Midbrain (tissue), 1 donor: Measurements from ENCODE around the gene YIF1B.
"Not testable (repeated sequence)": the region's sequence is repeated elsewhere in the genome, so short reads cannot be mapped to it uniquely, and the experiment has no call there.

Source experiments
- DNase-seq: peaks from one replicate; lab custom pipeline; 2025; lab: John Stamatoyannopoulos, UW

Gene YIF1B, protein sequence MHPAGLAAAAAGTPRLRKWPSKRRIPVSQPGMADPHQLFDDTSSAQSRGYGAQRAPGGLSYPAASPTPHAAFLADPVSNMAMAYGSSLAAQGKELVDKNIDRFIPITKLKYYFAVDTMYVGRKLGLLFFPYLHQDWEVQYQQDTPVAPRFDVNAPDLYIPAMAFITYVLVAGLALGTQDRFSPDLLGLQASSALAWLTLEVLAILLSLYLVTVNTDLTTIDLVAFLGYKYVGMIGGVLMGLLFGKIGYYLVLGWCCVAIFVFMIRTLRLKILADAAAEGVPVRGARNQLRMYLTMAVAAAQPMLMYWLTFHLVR

GRCh38 chr19:38315657-38316476, at the start of gene YIF1B:
Gene YIF1B, minus strand, starts transcription at chr19:38315947. Its CDS starts 30 bp downstream, at chr19:38315917.
- peak; percentile 96 for DNase-seq

DNA sequence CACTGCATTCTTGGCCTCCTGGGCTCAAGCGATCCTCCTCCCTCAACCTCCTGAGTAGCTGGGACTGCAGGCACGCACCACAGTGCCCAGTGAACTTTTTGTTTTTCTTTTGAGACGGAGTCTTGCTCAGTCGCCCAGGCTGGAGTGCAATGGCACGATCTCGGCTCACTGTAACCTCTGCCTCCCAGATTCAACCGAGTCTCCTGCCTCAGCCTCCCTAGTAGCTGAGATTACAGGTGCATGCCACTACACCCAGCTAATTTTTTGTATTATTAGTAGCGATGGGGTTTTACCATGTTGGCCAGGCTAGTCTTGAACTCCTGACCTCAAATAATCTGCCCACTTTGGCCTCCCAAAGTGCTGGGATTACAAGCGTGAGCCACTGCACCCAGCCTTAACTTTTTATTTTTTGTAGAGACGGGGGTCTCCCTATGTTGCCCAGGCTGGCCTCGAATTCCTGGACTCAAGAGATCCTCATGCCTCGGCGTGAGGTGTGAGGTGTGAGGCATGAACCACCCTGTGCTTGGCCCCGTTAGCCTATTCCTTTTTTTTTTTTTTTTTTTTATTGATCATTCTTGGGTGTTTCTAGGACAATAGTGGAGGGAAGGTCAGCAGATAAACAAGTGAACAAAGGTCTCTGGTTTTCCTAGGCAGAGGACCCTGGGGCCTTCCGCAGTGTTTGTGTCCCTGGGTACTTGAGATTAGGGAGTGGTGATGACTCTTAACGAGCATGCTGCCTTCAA, 47.4 kb upstream of the YIF1B start:
- DNase-seq = not testable (repeated sequence)

GRCh38 chr19:38362076-38362945, 46.6 kb upstream of the YIF1B start:
- no peak for DNase-seq

GRCh38 chr19:38361633-38362075, 45.9 kb upstream of the YIF1B start:
- peak; percentile 21 for DNase-seq

DNA sequence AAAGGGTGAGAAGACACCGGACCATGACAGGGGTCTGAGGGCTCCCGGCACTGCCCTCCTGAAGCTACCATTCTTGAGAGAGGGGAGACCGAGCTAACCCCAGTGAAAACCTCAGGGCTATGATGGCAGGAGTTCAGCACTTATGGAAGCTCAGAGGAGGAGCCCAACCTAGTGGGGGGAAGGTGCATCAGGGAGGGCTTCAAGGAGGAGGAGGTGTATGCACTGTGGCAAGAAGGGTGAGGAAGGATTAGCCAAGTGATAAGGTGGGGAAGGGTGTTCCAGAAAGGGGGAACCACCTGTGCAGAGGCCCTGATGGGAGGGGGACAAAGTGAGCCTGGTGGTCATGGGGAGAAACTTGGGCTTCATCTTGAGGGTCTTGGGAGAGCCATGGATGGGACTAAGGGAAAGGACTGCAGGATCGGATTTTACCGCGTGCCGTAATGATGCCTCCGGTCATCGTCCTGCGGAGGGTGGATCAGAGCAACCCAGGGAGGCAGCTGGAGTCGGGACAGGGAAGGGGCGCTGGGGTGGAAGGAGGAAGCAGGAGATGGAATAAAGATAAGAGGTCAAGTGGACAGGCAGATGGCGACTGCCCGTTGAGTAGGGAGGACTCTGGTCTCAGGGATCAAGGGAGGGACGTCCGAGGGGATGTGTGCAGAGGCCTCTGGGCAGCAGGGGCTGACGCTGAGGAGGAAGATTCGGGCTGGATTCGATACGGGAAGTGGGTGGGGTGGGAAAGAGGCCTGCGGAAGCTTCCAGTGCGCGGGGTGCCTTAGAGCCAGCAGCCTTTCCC, 45.3 kb upstream of the YIF1B start:
- no peak for DNase-seq

DNA sequence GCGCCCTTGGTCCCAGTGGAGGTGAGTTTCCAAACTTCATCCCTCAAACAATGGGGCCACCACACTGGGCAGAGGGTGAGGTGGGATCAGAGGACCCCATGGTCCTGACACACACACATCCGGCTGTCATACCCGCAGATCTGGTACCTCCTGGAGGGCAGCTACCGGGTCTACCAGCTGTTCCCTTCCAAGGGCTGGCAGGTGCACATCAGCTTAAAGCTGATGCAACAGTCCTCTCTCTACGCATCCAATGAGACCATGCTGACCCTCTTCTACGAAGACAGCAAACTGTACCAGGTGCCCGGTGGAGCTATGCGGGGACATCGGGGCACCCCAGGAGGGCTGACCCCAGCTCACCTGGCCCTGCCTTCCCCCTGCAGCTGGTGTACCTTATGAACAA, 44.6 kb upstream of the YIF1B start:
- no peak for DNase-seq

- no peak for DNase-seq
Observed at GRCh38 chr19:38359242-38360021, 43.7 kb upstream of the YIF1B start.

GRCh38 chr19:38358071-38358470, 42.3 kb upstream of the YIF1B start:
- no peak for DNase-seq

DNA sequence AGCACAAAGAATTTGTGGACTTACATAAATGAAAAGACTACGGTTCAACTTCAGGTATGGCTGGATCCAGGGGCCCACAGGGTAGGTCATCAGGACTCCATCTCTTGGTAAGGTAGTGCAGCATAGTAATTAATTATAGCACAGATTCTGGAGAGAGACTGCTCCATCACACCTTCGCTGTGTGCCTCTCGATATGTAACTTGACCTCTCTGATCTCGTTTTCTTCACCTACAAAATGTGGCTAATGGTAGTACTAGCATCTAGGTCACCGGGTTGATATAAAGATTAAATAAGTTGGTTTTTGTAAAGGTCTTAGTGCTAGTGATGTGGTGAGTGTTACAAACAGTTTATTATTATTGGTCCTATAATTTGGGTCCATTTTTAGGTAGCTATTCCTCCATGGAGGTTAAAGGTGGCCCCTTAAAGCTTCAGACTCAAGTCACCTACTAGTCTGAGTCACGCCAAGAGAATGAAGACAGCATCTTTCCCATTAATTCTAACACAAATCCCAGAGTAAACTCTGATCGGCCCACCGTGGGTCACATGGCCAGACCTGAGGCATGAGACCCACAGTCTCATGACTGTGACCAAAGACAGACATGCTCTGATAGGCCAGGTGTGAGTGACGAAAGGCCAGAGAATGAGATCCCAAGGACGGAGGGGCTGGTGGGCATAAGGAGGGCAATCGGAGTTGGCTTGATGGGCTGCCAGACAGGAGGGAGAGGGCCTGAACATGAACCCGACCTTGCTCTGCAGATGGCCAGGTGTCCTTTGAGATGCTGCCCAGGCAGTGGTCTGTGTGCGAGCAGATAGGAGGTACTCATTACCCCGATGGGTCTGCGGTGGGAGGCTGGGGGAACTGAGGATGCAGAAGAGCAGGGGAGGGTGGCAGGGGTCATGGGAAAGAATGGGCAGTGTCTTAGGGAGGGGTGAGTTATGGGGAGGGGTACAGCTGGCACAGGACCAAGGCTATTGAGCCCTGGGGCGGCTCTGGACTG, 40.3 kb upstream of the YIF1B start:
- no peak for DNase-seq

DNA sequence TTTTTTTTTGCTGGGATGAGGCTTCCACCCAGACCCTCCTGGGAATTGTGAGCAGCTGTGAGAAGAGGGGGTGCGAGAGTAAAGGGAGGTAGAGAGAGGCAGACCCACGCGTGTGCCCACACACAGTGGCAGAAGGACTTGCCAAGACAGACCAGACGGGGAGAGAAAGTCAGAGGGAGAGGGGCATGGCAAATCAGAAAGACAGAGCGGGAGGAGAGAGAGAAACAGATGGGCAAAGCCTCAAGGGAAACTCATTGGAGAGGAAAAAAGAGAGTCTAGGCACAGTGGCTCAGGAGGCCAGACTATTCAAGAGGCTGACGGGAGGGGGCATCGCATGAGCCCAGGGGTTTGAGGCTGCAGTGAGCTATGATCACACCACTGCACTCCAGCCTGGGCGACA, 36.9 kb upstream of the YIF1B start:
- no peak for DNase-seq

DNA sequence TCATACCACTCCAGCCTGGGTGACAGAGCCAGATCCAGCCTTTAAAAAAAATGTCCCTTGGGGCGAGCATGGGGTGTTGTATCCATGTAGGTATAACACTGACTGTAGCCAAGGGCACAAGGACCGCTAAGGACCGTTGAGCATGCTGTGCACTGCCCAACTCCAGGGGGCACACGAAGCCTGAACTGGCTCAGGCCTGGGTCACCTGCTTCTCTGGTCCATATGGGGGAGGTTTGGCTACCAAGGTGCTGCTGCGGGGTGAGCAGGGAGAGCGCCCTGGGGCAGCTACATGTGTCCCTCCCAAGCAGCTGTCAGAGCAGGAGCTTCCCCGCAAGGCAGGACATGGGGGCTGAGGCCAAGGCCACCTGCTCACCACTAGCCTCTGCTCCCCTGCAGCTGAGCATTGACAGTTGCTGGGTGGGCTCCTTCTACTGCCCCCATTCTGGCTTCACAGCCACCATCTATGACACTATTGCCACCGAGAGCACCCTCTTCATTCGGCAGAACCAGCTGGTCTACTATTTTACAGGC, 36.2 kb upstream of the YIF1B start:
- no peak for DNase-seq

DNA sequence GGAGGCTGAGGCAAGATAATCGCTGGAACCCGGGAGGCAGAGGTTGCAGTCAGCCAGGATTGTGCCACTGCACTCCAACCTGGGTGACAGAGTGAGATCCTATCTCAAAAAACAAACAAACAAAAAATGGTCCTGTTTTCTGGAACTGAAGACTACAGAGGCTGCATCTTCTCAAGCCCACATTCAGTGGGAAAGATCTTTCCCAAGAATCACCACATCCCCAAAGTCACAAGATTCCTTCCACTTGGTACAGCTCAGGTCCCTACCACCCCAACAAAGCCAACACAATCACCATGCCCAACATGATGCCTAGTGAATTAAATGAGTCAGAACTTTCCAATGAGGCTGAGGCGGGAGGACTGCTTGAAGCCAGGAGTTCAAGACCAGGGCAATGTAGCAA, 35.1 kb upstream of the YIF1B start:
- no peak for DNase-seq

DNA sequence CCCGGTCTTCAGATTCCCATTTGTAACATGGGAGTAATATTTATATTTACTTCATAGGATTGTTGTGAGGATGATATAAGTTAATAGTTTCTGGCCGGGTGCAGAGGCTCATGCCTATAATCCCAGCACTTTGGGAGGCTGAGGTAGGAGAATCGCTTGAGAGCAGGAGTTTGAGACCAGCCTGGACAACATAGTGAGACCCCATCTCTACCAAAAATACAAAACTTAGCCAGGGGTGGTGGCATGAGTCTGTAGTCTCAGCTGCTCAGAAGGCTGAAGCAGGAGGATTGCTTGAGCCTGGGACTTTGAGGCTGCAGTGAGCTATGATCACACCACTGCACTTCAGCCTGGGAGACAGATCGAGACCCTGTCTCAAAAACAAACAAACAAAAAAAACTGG, 31.1 kb upstream of the YIF1B start:
- DNase-seq = no peak

- no peak for DNase-seq
Observed at GRCh38 chr19:38340927-38341326, 25.2 kb upstream of the YIF1B start.

DNA sequence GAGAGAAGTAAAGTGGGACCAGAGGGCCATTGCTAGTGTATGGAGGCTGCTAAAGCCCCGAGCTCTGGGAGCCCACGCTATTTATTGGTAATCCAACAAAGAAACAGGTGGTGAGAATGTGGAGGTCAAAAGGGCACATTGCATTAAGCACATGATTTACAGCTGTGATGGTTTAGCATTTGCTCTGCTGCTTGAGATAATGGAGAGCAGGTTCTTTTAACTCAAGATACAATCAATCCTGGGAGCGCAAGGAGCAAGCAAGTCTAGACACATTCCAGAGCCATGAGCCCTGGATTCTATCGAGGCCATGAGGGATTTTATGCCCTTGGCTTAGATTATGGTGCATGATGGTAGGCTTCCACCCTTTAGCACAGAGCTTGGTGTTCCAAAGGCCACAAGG, 23.3 kb upstream of the YIF1B start:
- not testable (repeated sequence) for DNase-seq

DNA sequence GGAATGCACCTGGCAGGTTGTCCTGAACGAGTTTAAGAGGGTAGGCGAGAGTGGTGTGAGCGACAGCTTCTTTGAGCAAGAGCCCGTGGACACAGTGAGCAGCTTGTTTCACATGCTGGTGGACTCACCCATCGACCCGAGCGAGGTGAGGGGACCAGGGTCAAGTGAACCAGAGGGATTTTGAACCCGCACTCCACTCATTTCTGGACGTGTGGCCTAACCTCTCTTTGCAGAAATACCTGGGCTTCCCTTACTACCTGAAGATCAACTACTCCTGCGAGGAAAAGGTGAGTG, 21.6 kb upstream of the YIF1B start:
- DNase-seq = no peak

GRCh38 chr19:38336638-38337359, 21.1 kb upstream of the YIF1B start:
- peak; percentile 74 for DNase-seq
